Stimulated activated CD8-positive, alpha-beta memory T cell treated with anti-CD3 and anti-CD28 coated beads, Interleukin-12 subunit alpha, Interleukin-12 subunit beta, amount 100 ng/mL, for 1 hour (primary cell): ENCODE results near the gene ZNF362.

Experiments
- DNase-seq: peaks from one replicate; pipeline ENCODE4 v3.0.0-alpha.2; 2020; ENCODE audit warnings: low read depth

The ZNF362 gene

GRCh38 chr1:33268927-33269610, 12.8 kb downstream of the ZNF362 start:
- DNase-seq: no peak

- no peak for DNase-seq
Measured at GRCh38 chr1:33269621-33270020, 13.3 kb downstream of the ZNF362 start.

GRCh38 chr1:33270379-33270778, 14.1 kb downstream of the ZNF362 start:
- no peak for DNase-seq

GRCh38 chr1:33270808-33271465, 14.6 kb downstream of the ZNF362 start:
- no peak for DNase-seq

- DNase-seq: no peak
Measured at GRCh38 chr1:33271666-33272505, 15.6 kb downstream of the ZNF362 start.

- no peak for DNase-seq
Measured at GRCh38 chr1:33272509-33272908, 16.2 kb downstream of the ZNF362 start.

- no peak for DNase-seq
Measured at GRCh38 chr1:33272930-33273329, 16.6 kb downstream of the ZNF362 start.

- DNase-seq: no peak
Measured at GRCh38 chr1:33273406-33273805, 17.1 kb downstream of the ZNF362 start.

GRCh38 chr1:33273961-33274371, 17.7 kb downstream of the ZNF362 start:
- DNase-seq: no peak

GRCh38 chr1:33274446-33274845, 18.2 kb downstream of the ZNF362 start:
- DNase-seq: no peak

GRCh38 chr1:33275195-33275594, 18.9 kb downstream of the ZNF362 start:
- no peak for DNase-seq

GRCh38 chr1:33275706-33276572, 19.6 kb downstream of the ZNF362 start:
- no peak for DNase-seq

GRCh38 chr1:33276573-33277298, 20.4 kb downstream of the ZNF362 start:
- no peak for DNase-seq

GRCh38 chr1:33277488-33278084, 21.3 kb downstream of the ZNF362 start:
- no peak for DNase-seq

GRCh38 chr1:33280091-33280661, 23.9 kb downstream of the ZNF362 start:
- no peak for DNase-seq

GRCh38 chr1:33281554-33282303, 25.4 kb downstream of the ZNF362 start:
- DNase-seq: no peak

GRCh38 chr1:33282791-33283190, 26.5 kb downstream of the ZNF362 start:
- DNase-seq: no peak

- no peak for DNase-seq
Measured at GRCh38 chr1:33284049-33284448, 27.8 kb downstream of the ZNF362 start.

GRCh38 chr1:33286451-33287185, 30.3 kb downstream of the ZNF362 start:
- DNase-seq: no peak
